HG02798 (cell line): Measurements from ENCODE around the gene IL17RB.

Experiments
- ATAC-seq: cut with Tn5 transposase; IDR thresholded peaks from one replicate; pipeline ENCODE4 v1.9.1; 2021; ENCODE audit warnings: mild to moderate bottlenecking; ENCODE audit not compliant: unreplicated experiment, poor library complexity

IL17RB gene

DNA sequence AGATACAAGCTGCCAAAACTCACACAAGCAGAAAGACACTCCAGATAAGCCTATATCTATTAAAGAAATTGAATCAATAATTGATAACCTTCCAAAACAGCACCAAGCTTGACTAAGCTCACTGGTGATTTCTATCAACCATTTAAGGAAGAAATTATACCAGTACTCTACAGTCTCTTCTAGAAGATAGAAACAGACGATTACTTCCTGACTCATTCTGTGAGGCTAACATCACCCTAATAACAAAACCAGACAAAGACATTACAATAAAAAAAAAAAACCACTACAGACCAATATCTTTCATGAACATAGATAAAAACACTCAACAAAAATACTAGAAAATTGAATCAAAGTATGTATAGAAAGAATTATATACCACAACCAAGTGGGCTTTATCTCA lies 20.3 kb upstream of the IL17RB start:
- ATAC-seq, result no peak

GRCh38 chr3:53828581-53828980 lies 17.8 kb upstream of the IL17RB start:
- ATAC-seq, result no peak

DNA sequence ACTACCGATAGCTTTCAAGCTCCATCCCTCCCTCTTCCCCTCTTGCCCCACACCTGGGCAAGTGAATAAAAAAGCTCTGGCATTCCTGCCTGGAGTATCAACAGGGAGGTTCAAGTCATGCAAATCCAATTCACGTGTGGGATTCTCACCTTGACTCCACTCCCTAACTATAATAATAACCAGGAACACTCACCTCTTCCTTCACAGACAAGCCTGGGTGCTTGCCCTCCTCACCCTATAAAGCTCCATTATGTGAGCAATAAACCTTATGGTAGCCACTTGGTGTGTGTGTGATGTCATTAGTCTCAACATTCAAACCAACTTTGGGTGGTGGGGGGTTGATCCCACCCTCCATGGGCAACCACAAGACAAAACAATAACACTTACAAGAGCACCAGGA lies 16.8 kb upstream of the IL17RB start:
- ATAC-seq, result no peak

- no peak for ATAC-seq
Measured at GRCh38 chr3:53830944-53831343, 15.4 kb upstream of the IL17RB start.

GRCh38 chr3:53833053-53833645 lies 13.2 kb upstream of the IL17RB start:
- ATAC-seq, result no peak

- no peak for ATAC-seq
Measured at GRCh38 chr3:53833700-53834099, 12.7 kb upstream of the IL17RB start.

DNA sequence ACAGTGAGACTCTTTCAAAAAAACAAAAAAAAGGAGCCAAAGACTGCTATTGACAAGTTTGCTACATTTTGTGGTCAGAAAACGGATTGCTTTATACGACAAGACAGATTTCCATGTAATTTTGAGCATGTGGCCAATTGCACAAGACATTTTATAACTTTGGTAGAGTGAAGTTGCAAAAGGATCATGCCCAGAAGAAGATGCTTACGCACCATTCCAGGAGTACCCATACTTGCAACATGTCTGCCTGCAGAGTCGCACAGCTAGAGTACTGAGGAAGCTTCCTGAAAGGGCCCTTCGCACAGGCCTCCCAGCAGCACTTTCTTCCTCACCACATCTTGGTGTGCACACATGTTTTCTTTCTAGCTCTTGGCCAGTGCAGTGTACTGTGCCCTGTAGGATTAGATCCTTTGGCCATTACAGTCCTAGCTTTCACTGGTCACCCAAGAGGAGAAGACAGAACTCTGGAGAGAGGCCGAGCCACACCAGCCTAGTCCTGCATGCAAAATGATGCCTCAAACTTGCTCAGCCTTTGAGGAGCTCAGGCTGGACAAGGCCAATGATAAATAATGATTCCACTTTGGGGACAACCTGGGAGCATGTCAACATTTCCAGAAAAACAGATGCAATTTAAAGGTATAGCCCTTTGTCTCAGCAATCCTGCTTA lies 11.8 kb upstream of the IL17RB start:
- ATAC-seq, result no peak

GRCh38 chr3:53835257-53835656 lies 11.1 kb upstream of the IL17RB start:
- ATAC-seq, result no peak

DNA sequence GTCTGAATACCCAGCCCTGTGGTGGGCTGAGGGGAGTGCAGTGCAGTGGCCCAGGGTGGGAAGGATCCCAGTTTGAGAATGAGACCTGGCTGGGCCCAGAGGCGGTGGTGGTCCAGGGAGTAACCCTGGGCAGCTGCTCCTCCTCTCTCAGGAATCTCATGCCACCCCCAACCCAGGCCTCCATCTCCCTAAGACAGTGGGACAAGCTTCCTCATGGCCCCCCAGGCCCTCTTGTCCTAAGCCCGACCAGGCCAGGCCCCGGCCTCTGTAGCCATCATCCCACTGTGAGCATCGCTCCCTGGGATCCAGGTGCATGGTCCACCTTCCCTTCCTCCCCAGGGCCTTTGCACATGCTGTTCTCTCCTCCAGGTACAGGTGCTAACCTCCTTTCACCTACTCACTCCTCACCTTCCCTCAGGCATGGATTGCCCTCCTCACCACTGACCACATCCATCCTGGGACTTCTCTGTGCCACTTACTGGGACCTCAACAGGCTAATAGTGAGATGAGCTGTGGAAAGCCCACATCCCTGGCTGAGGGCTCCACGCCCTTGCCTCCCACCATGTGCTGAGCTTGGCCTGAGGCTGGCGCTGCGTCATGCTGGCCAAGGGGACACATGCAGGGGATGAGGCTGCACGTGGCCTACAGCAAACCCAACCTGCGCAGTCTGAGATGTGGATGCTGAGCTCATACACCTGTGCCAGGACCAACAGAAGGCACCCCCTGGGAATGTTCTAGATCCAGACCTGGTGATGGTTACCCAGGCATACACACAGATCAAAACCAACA lies 10.1 kb upstream of the IL17RB start:
- no peak for ATAC-seq

DNA sequence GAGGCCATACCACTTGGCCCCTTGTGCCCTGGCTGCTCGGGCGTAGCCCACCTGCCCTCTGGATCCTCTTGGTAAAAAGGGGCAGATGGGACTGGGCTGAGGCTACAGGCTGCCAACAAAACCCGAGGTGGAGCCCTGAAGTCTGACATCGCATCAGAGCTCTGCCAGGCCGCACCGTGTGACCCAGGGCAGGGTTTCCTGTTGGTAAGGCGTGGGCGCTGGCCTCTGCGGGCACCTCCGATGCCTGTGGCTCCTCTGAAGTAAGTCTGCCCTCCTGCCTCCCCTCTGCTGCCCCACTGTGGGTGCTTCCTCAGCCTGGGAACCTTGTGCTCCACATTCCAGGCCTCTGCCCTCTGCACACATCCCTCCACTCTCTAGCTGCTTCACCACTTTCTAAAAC lies 9.0 kb upstream of the IL17RB start:
- no peak for ATAC-seq

DNA sequence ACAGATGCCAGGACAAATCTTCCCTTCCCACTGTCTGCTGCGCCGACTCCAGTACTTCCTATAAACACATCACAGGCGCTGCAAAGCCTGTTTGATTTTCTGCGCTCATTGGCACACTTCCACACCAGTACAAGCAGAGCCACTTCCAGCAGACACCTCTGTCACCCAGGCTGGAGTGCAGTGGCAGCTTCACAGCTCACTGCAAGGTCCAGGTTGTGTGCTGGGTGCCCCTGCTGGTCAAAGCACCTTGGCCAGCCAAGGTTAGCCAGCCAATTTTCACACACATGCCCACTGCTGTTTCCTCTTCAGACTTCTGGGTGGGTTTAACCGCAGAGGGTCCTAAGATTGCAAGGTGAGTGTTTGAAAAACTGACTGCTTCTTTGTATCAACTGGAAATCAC lies 5.1 kb upstream of the IL17RB start:
- no peak for ATAC-seq

- no peak for ATAC-seq
Measured at GRCh38 chr3:53842436-53843194, 3.8 kb upstream of the IL17RB start.

DNA sequence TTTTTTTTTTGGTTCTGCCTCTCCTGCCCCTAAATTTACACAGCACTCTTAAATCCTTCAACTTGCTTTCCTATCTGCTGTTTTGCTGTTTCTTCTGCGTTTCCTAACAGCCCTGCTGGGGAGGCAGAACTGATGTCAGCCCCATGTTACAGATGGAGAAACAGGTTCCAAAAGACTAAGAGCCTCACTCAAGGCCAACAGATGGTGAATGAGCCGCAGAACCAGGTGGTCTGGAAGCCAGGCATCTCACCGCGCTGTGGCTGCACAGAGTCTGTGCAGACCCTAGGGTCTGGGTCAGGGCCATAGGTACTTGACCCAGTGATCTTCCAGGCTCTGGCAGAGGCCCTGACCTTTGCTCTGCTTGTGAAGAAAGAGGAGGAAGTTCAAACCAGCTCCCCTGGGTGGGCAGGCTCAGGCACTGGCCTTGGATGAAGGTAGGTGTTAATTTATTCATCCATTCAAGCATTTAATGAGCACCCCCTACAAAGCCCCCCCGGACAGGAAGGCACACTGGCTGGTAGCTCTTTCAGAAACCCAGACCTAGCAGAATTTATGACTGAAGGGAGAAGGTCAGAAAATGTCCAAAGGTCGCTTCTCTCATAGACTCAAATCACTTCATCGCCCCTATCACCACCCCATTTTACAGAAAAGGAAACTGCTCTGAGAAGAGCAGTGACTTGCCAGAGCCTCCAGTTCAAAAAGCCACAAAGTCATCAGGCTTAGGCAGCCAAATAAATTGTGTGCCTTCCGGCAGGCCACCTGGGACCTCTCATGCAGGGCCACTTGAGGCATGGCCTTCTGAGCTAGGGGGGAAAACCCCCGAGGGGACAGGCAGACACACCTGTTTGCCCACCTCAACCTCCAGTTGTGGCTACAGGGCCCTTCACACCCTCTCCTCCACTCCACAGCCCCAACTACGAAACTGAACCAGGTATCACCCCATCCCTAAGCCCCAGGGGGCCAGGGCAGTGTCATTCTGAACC lies 2.9 kb upstream of the IL17RB start:
- peak; percentile 47 for ATAC-seq

DNA sequence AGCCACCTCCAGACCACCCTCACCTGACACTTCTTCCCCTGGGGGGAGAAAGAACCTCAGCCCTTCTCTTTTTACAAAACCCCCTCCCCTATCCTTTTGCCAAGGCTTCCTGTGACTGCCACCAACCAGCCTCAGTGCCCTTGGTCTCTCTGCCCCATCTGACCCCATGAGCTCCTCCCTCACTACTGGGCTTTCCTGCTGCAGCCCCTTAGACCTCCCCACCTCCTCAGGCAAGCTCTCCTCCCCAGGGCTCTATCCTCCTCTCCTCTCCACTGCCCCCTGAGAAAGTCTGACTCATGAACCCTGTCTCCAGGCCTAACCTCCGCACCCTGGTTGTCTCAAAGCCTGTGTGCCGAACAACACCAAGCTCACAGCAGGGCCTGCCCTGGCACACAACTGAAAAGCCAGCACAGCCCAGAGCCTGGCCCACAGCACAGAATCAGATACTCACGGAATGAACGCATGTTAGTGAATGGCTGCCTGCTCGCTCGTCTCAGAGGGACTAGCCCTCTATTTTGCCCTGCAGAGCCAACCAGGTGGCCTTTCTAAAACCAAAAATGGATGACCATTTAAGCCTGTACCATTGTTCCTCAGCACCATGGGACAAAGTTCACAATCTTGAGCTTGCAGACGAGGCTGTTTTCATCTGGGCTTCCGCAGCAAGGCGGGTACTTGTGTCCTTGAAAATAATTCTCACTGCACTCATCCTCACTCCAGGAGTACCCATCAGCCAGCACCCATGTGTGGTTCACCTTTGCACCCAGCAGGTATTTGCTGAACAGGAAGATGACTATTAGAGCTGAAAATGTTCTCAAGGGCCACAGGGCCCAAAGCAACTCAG lies 1.9 kb upstream of the IL17RB start:
- no peak for ATAC-seq

DNA sequence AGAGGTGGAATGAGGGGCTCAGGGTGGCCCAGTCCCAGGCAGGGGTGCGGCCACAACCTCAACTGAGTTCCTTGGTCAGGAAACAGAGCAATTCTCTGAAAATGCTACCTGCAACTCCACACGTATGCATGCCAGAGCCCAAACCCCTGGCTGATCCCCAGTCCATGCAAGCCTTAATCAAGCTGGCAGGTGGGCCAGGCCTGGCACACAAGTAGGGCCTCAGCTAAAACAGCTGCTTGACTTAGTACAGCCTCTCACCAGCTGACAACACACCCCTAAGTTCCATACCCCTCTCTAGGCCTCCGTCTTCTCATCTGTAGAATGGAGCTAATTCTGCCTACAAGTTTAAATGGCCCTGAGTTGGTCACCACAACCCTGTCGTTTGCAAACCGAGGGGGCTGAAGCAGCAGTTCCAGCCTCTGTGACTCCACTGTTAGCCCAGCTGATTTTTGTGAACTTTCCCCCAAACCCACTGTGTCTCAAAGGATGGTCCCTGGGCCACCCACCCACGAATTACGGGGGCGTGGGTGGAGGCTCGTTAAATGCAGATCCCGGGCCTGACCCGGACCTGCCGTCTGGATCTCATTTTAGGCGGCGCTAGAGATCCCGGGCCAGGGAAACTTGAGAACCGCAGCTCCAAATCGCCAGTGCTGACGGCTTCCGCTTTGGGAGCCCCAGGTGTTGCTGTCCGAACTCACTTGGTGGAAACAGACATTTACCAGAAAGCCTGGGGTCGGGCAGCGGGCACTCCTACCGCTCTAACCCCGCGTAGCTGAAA lies 1.1 kb upstream of the IL17RB start:
- ATAC-seq, result peak; percentile 13

DNA sequence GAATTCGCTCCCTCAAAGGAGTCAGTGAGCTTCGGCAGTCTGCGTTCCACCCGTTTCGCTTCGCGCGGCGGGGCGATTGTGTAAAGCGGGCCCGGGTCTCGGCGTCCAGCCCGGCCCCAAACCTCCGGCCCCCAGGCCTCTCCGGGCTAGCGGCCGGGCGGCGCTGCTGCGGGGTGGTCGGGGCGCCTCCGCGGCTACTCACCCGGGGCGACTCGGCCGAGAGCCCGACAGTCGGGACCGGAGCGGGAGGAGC lies 561 bp upstream of the IL17RB start:
- no peak for ATAC-seq

DNA sequence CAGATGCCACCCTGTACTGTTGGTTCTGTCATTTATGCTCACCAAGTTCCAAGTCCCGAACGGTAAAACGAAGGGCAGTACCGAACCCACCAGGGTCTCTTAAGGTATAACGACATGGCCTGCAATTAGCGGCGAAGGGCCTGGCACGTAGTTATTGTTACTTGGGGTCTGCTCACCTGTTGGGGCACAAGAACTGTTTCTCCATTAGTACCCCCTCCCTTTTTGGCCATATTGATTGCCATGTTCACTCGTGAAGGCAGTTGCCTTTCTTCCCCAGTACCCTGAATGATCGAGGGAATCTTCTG lies 435 bp downstream of the IL17RB start:
- ATAC-seq, result no peak

GRCh38 chr3:53849916-53850315 lies 3.5 kb downstream of the IL17RB start:
- no peak for ATAC-seq

DNA sequence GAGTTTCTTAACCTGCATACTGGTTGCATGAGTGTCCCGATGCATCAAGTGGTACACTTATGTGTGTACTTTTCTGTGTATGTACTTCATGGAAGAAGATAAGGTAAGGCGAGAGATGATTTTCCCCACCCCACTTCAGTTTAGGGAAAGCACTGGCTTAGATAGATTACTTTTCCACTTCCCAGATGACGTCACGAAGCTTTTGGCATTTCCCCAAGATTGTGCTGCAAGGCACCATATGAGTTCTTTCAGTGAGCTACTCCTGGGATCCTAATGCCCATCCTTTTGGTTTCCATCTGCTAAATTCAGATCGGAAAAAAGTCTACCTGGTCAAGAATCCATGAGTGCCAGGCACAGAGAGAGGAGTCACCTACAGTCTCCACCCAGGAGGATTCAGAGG lies 4.5 kb downstream of the IL17RB start:
- no peak for ATAC-seq
